Measurements from ENCODE around the gene OPCML.

Gene OPCML

GRCh38 chr11:132894606-132895005 lies 637.7 kb downstream of the OPCML start:
- no peak for DNase-seq (ENCODE audit: low spot score)
- in situ Hi-C loops (cut with MboI; ENCODE audit: low sequenced_read_pairs, unreplicated experiment): no loop called here
- no peak for TF ChIP-seq CTCF (IDR thresholded peaks at IDR 0.05; ENCODE audit: borderline replicate concordance, control extremely low read depth, extremely low read depth, insufficient read depth, missing control alignments)

GRCh38 chr11:132892876-132893275 lies 639.4 kb downstream of the OPCML start:
- TF ChIP-seq CTCF (IDR thresholded peaks at IDR 0.05; ENCODE audit: borderline replicate concordance, control extremely low read depth, extremely low read depth, insufficient read depth, missing control alignments): no peak
- in situ Hi-C loops (cut with MboI; ENCODE audit: low sequenced_read_pairs, unreplicated experiment): no loop called here
- DNase-seq (ENCODE audit: low spot score): no peak

GRCh38 chr11:132888226-132888625 lies 644.1 kb downstream of the OPCML start:
- in situ Hi-C loops (cut with MboI; ENCODE audit: low sequenced_read_pairs, unreplicated experiment): no loop called here
- TF ChIP-seq CTCF (IDR thresholded peaks at IDR 0.05; ENCODE audit: borderline replicate concordance, control extremely low read depth, extremely low read depth, insufficient read depth, missing control alignments): no peak
- DNase-seq (ENCODE audit: low spot score): no peak

DNA sequence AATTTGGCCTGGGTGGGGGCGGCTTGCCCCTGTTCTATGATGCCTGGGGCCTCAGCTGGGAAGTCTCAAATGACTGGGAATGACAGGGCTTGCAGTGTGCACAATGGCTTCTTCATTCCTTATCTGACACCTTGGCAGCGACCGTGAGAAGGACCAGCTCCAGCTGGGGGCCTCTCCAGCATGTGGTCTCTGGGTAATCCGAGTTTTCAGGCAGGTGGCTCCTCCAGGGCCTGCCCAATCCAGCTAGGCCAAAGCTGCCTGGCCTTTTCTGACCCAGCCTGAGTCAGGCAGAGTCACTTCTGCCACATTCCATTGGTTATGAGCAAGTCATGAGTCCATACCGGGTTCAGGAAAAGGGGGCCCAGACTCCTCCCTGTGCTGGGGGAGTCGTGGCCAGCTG lies 646.0 kb downstream of the OPCML start:
- in situ Hi-C loops (cut with MboI; ENCODE audit: low sequenced_read_pairs, unreplicated experiment): no loop called here
- TF ChIP-seq CTCF (IDR thresholded peaks at IDR 0.05; ENCODE audit: borderline replicate concordance, control extremely low read depth, extremely low read depth, insufficient read depth, missing control alignments): no peak
- no peak for DNase-seq (ENCODE audit: low spot score)

DNA sequence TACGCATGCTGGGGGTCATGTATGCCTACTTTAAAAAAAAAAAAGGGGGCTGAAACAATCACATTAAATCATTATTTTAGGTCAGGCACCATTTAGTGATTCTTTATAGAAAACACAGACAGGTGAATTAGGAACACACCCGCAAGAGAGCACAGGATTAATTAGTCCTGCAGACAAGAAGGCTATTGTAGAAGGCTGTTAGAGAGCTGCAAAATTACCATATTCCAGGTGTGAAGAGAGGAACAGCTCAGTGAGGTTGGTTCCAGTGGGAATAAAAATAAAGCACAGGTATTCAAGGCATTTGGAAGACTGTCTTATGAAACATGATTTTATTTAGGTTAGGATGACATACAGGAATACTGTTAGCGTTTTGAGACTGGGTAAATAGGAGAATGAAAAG lies 649.1 kb downstream of the OPCML start:
- no peak for DNase-seq (ENCODE audit: low spot score)
- no peak for TF ChIP-seq CTCF (IDR thresholded peaks at IDR 0.05; ENCODE audit: borderline replicate concordance, control extremely low read depth, extremely low read depth, insufficient read depth, missing control alignments)
- in situ Hi-C loops (cut with MboI; ENCODE audit: low sequenced_read_pairs, unreplicated experiment): no loop called here

DNA sequence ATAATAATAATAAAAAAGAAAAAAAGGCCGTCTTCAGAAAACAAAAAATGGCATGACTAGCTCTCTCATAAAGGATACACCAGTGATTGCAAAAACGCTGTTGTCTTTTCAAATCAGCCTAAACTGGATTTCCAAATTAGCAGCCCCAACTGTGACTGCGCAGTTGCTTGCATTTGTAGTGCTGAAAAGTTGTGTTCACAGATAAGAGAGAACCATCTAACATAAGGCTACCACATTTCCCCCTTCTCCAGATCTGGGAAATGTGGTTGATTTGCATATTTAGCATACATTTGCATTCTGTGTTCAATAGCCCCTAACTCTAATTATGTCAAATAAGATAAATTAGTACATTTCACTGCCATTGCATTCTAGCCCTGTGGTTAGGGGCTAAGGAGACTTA lies 650.7 kb downstream of the OPCML start:
- TF ChIP-seq CTCF (IDR thresholded peaks at IDR 0.05; ENCODE audit: borderline replicate concordance, control extremely low read depth, extremely low read depth, insufficient read depth, missing control alignments): no peak
- in situ Hi-C loops (cut with MboI; ENCODE audit: low sequenced_read_pairs, unreplicated experiment): no loop called here

GRCh38 chr11:132878111-132878510 lies 654.2 kb downstream of the OPCML start:
- no peak for TF ChIP-seq CTCF (IDR thresholded peaks at IDR 0.05; ENCODE audit: borderline replicate concordance, control extremely low read depth, extremely low read depth, insufficient read depth, missing control alignments)
- no peak for DNase-seq (ENCODE audit: low spot score)
- in situ Hi-C loops (cut with MboI; ENCODE audit: low sequenced_read_pairs, unreplicated experiment): no loop called here

More for the DNA sequence above, 650.7 kb downstream of the OPCML start:
- no peak for DNase-seq (ENCODE audit: low spot score)
